ENCODE measurements around the gene BTNL8. TPM values are rescaled to one million over a fixed set of nuclear protein-coding genes. Genes with fewer than 3 reads are reported as not detected.

The BTNL8 gene
- 0.29 TPM for total RNA-seq (2013)
- under 1 TPM; 0.13 to 0.50 (median 0.13) TPM for polyA plus RNA-seq
- polyA minus RNA-seq = 0.16 TPM in 1 of 2 replicates, not detected in the other
- 0 to 1.5 (median 0.11) reads per million in 11 experiments for total RNA-seq

- Histone ChIP-seq H3K27me3 (ENCODE audit: control insufficient read depth in 2 of 2, insufficient read depth in 2 of 2, low read length in 2 of 2) (no peaks in the 10 kb centered on the region), H3K4me2 (replicated peaks; ENCODE audit: extremely low read depth, low read length, poor library complexity, severe bottlenecking) (no peak within 1 kb of the TSS), H3K4me1 (ENCODE audit: control insufficient read depth in 1 of 2, insufficient read depth in 2 of 2, low read length in 2 of 2) (no peaks in the 10 kb centered on the region), H3K9ac (ENCODE audit: insufficient read depth, low read length, poor library complexity, severe bottlenecking) (no peak within 1 kb of the TSS), H3K27ac (ENCODE audit: low read depth in 1 of 2, low read length in 2 of 2) (no peak within 1 kb of the TSS), H3K36me3 (replicated peaks in 1 of 2; ENCODE audit: control insufficient read depth in 1 of 2, insufficient read depth in 2 of 2, low read length in 2 of 2) (no peaks in the 10 kb centered on the region), H3K4me3 (replicated peaks in 1 of 3; ENCODE audit: low read depth in 2 of 3, low read length in 3 of 3) (no peak within 1 kb of the TSS), H4K20me1 (ENCODE audit: insufficient read depth, low read length) (no peaks in the 10 kb centered on the region), H3K79me2 (ENCODE audit: insufficient read depth, low read length) (no peaks in the 10 kb centered on the region), H2AFZ (ENCODE audit: insufficient read depth, low read depth, low read length, poor library complexity, severe bottlenecking) (no peak within 1 kb of the TSS), H3K9me3 (replicated peaks in 1 of 2; ENCODE audit: control insufficient read depth in 1 of 2, insufficient read depth in 1 of 2, low read length in 2 of 2) (peaks cover 0 to 7% of the 10 kb centered on the region in 2 donors)
- peaks cover 0 to 5% (median 3%) of the 10 kb centered on the region in 3 donors for H3K27me3 Mint-ChIP-seq (ENCODE audit: low read depth in 3 of 3)
- WGBS (ENCODE audit: insufficient coverage) = 95% methylated on average over 6 of the region's 9 CpGs
- no peak for DNase-seq
- no peak within 1 kb of the TSS for H3K27ac Mint-ChIP-seq
- intact Hi-C loops (cut with micrococcal nuclease) = no loop called here
- H3K4me3 Mint-ChIP-seq = peak within 1 kb of the TSS in 1 of 2 donors; percentile 17
- TF ChIP-seq, protein P1, sequence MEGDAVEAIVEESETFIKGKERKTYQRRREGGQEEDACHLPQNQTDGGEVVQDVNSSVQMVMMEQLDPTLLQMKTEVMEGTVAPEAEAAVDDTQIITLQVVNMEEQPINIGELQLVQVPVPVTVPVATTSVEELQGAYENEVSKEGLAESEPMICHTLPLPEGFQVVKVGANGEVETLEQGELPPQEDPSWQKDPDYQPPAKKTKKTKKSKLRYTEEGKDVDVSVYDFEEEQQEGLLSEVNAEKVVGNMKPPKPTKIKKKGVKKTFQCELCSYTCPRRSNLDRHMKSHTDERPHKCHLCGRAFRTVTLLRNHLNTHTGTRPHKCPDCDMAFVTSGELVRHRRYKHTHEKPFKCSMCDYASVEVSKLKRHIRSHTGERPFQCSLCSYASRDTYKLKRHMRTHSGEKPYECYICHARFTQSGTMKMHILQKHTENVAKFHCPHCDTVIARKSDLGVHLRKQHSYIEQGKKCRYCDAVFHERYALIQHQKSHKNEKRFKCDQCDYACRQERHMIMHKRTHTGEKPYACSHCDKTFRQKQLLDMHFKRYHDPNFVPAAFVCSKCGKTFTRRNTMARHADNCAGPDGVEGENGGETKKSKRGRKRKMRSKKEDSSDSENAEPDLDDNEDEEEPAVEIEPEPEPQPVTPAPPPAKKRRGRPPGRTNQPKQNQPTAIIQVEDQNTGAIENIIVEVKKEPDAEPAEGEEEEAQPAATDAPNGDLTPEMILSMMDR (IDR thresholded peaks at IDR 0.05) = no peak
- no peaks in the 10 kb centered on the region for H3K4me1 Mint-ChIP-seq
- H3K9me3 Mint-ChIP-seq = peaks cover 2 to 14% (median 6%) of the 10 kb centered on the region in 7 donors
- no peaks in the 10 kb centered on the region for H3K36me3 Mint-ChIP-seq
Measured at GRCh38 chr5:180898621-180899246, at the start of gene BTNL8. Gene BTNL8 (plus strand): TSS chr5:180899159. CDS start chr5:180899311, 152 bp downstream.

DNA sequence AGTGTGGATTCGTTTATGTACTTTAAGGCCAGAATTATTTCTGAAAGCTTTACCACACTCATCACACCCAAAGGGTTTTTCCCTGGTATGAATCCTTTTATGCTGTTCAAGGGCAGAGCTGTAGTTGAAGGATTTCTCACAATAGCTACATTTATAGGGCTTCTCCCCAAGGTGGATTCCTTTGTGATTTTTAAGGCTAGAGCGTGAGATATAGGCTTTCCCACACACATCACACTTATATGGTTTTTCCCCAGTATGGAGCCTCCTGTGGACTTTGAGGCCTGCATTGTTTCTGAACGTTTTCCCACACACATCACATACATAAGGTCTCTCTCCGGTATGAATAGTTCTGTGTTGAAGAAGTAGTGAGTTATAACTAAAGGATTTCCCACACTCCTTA, 49.1 kb upstream of the BTNL8 start:
- no peak overlapping the region for H3K27ac ChIP-seq (ENCODE audit: low read depth in 1 of 2, low read length in 2 of 2)
- intact Hi-C loops (cut with micrococcal nuclease) = no loop called here
- no peak overlapping the region for H3K9ac ChIP-seq (ENCODE audit: insufficient read depth, low read length, poor library complexity, severe bottlenecking)
- no peak for DNase-seq
- H3K36me3 ChIP-seq (replicated peaks in 1 of 2; ENCODE audit: control insufficient read depth in 1 of 2, insufficient read depth in 2 of 2, low read length in 2 of 2) = peaks cover 21 to 44% of the 10 kb centered on the region in 2 donors
- no peak overlapping the region for H2AFZ ChIP-seq (ENCODE audit: insufficient read depth, low read depth, low read length, poor library complexity, severe bottlenecking)
- H3K4me3 ChIP-seq (replicated peaks in 1 of 3; ENCODE audit: low read depth in 2 of 3, low read length in 3 of 3) = peak overlapping the region in 1 of 3 experiments; percentile 41
- no peaks in the 10 kb centered on the region for H3K4me1 ChIP-seq (ENCODE audit: control insufficient read depth in 1 of 2, insufficient read depth in 2 of 2, low read length in 2 of 2)
- no CpG with 5 or more reads among the region's 4 CpGs for WGBS (ENCODE audit: insufficient coverage)
- no peak overlapping the region for H3K4me3 Mint-ChIP-seq
- H3K4me1 Mint-ChIP-seq = no peaks in the 10 kb centered on the region
- TF ChIP-seq, protein P1 (IDR thresholded peaks at IDR 0.05) = no peak
- no peaks in the 10 kb centered on the region for H3K79me2 ChIP-seq (ENCODE audit: insufficient read depth, low read length)
- peaks cover 32 to 40% of the 10 kb centered on the region in 2 donors for H3K36me3 Mint-ChIP-seq
- no peaks in the 10 kb centered on the region for H4K20me1 ChIP-seq (ENCODE audit: insufficient read depth, low read length)
- no peak overlapping the region for H3K4me2 ChIP-seq (replicated peaks; ENCODE audit: extremely low read depth, low read length, poor library complexity, severe bottlenecking)
- peaks cover 44 to 71% of the 10 kb centered on the region in 2 donors for H3K9me3 ChIP-seq (replicated peaks in 1 of 2; ENCODE audit: control insufficient read depth in 1 of 2, insufficient read depth in 1 of 2, low read length in 2 of 2)
- H3K27me3 Mint-ChIP-seq (ENCODE audit: low read depth in 3 of 3) = no peaks in the 10 kb centered on the region
- no peaks in the 10 kb centered on the region for H3K27me3 ChIP-seq (ENCODE audit: control insufficient read depth in 2 of 2, insufficient read depth in 2 of 2, low read length in 2 of 2)
- no peak overlapping the region for H3K27ac Mint-ChIP-seq
- peaks cover 38 to 69% (median 61%) of the 10 kb centered on the region in 7 donors for H3K9me3 Mint-ChIP-seq
